Neural progenitor cell (in vitro differentiated cells): Measurements from ENCODE around the gene GPR173. TPM values are rescaled to one million over a fixed set of nuclear protein-coding genes. Genes with fewer than 3 reads are reported as not detected.

ENCODE experiments used
- DNase-seq: peaks from one replicate; pipeline ENCODE4 v3.0.0-alpha.2; 2016; ENCODE audit warnings: low spot score
- H2AFZ ChIP-seq: fragments of 200-600 bp; sonication (generic); replicated peaks from 2 replicates; pipeline ENCODE4 v1.6.1; 2016; ENCODE audit warnings: antibody characterized with exemption
- H3F3A ChIP-seq: fragments of 200-600 bp; sonication (generic); 2 replicates; pipeline ENCODE4 v1.6.1; 2016; ENCODE audit warnings: antibody characterized with exemption, low read depth
- H3K27ac ChIP-seq: fragments of 200-600 bp; sonication (generic); 2 replicates; pipeline ENCODE4 v1.5.1; 2016; ENCODE audit warnings: mild to moderate bottlenecking
- H3K27me3 ChIP-seq: fragments of 200-600 bp; sonication (generic); 2 replicates; pipeline ENCODE4 v1.6.1; 2016; ENCODE audit warnings: mild to moderate bottlenecking, moderate library complexity
- H3K36me3 ChIP-seq: fragments of 200-600 bp; sonication (generic); 2 replicates; pipeline ENCODE4 v1.5.1; 2016
- H3K4me1 ChIP-seq: fragments of 200-600 bp; sonication (generic); 2 replicates; pipeline ENCODE4 v1.6.1; 2016; ENCODE audit warnings: mixed run types
- H3K4me2 ChIP-seq: fragments of 200-600 bp; sonication (generic); 2 replicates; pipeline ENCODE4 v1.6.1; 2016
- H3K4me3 ChIP-seq: fragments of 200-600 bp; sonication (generic); 2 replicates; pipeline ENCODE4 v1.5.1; 2016
- H3K79me2 ChIP-seq: fragments of 200-600 bp; sonication (generic); 2 replicates; pipeline ENCODE4 v1.6.1; 2016; ENCODE audit warnings: low read depth
- H3K9ac ChIP-seq: fragments of 200-600 bp; sonication (generic); 2 replicates; pipeline ENCODE4 v1.6.1; 2016
- H3K9me3 ChIP-seq: fragments of 200-600 bp; sonication (generic); 2 replicates; pipeline ENCODE4 v1.5.1; 2016; ENCODE audit warnings: low read depth
- H4K20me1 ChIP-seq: fragments of 200-600 bp; sonication (generic); 2 replicates; pipeline ENCODE4 v1.6.1; 2016; ENCODE audit warnings: low read depth
- H3K27ac Mint-ChIP-seq: 3 replicates; pipeline ENCODE4 v1.8.0; 2021; ENCODE audit warnings: mixed read lengths
- H3K27me3 Mint-ChIP-seq: 2 replicates; pipeline ENCODE4 v1.8.0; 2022; ENCODE audit warnings: low read depth, mild to moderate bottlenecking, inconsistent platforms, moderate library complexity, mixed read lengths; ENCODE audit not compliant: insufficient read depth
- H3K36me3 Mint-ChIP-seq: 3 replicates; pipeline ENCODE4 v1.8.0; 2021; ENCODE audit warnings: mixed read lengths
- H3K4me1 Mint-ChIP-seq: 3 replicates; pipeline ENCODE4 v1.8.0; 2021; ENCODE audit warnings: mixed read lengths
- H3K4me3 Mint-ChIP-seq: 3 replicates; pipeline ENCODE4 v1.8.0; 2021; ENCODE audit warnings: mild to moderate bottlenecking, moderate library complexity, mixed read lengths
- H3K9me3 Mint-ChIP-seq: 3 replicates; pipeline ENCODE4 v1.8.0; 2020; ENCODE audit warnings: mixed read lengths
- CTCF ChIP-seq: fragments of 200-600 bp; sonication (generic); IDR thresholded peaks from 2 replicates; pipeline ENCODE4 v1.5.1; 2017; ENCODE audit warnings: antibody characterized with exemption, mild to moderate bottlenecking
- EZH2 ChIP-seq: fragments of 200-600 bp; sonication (generic); IDR thresholded peaks from 2 replicates; pipeline ENCODE4 v1.6.1; 2017; ENCODE audit warnings: antibody characterized with exemption, mild to moderate bottlenecking, moderate library complexity
- EZH2phosphoT487 ChIP-seq: fragments of 200-600 bp; sonication (generic); IDR thresholded peaks from 2 replicates; pipeline ENCODE4 v1.6.1; 2017; ENCODE audit warnings: antibody characterized with exemption
- total RNA-seq: library from RNA; depleted of rRNA; stranded (reverse); fragments of >200 nt; gene quantifications from 2 replicates; pipeline ENCODE4 v1.2.3, GENCODE V29; 2015; ENCODE audit warnings: low replicate concordance

Gene GPR173
- total RNA-seq, 1 donor from 2014 or later: 6.3 TPM

- Mint-ChIP-seq H3K9me3 (no peaks in the 10 kb centered on the region), H3K27ac (no peak overlapping the region)
These were observed 23.2 kb downstream of the GPR173 start for GRCh38 chrX:53071604-53072417.

GRCh38 chrX:53072418-53073114, 24.0 kb downstream of the GPR173 start:
- H3K27ac Mint-ChIP-seq: no peak overlapping the region
- TF ChIP-seq EZH2 (no peak), CTCF (no peak), EZH2phosphoT487 (no peak)
- no peaks in the 10 kb centered on the region for H3K9me3 Mint-ChIP-seq
- no peaks in the 10 kb centered on the region for H3K36me3 Mint-ChIP-seq
- H3K27me3 ChIP-seq: no peaks in the 10 kb centered on the region
- H3K4me2 ChIP-seq: peak overlapping the region; percentile 64
- no peak overlapping the region for H3K4me3 ChIP-seq
- DNase-seq: no peak
- H3K9me3 ChIP-seq: no peaks in the 10 kb centered on the region
- H3K4me1 Mint-ChIP-seq: peaks cover 2% of the 10 kb centered on the region
- no peaks in the 10 kb centered on the region for H3K27me3 Mint-ChIP-seq
- H3F3A ChIP-seq: peaks cover 26% of the 10 kb centered on the region
- peaks cover 3% of the 10 kb centered on the region for H3K4me1 ChIP-seq
- H2AFZ ChIP-seq: no peak overlapping the region
- no peaks in the 10 kb centered on the region for H3K36me3 ChIP-seq
- H3K4me3 Mint-ChIP-seq: no peak overlapping the region
- peaks cover 4% of the 10 kb centered on the region for H4K20me1 ChIP-seq
- no peak overlapping the region for H3K27ac ChIP-seq
- no peaks in the 10 kb centered on the region for H3K79me2 ChIP-seq
- no peak overlapping the region for H3K9ac ChIP-seq

More at GRCh38 chrX:53071604-53072417, 23.2 kb downstream of the GPR173 start:
- Histone ChIP-seq H3K27ac (no peak overlapping the region), H3K4me1 (peaks cover 3% of the 10 kb centered on the region), H2AFZ (no peak overlapping the region), H3K36me3 (no peaks in the 10 kb centered on the region), H3K4me2 (peak overlapping the region; percentile 64), H3K9ac (no peak overlapping the region), H3K79me2 (no peaks in the 10 kb centered on the region), H3K9me3 (no peaks in the 10 kb centered on the region), H3K4me3 (peak overlapping the region; percentile 28), H3F3A (peaks cover 26% of the 10 kb centered on the region), H3K27me3 (no peaks in the 10 kb centered on the region), H4K20me1 (peaks cover 4% of the 10 kb centered on the region)
- Mint-ChIP-seq H3K4me1 (peaks cover 2% of the 10 kb centered on the region), H3K36me3 (no peaks in the 10 kb centered on the region), H3K27me3 (no peaks in the 10 kb centered on the region), H3K4me3 (peak overlapping the region; percentile 52)
- no peak for TF ChIP-seq EZH2
- peak; percentile 66 for TF ChIP-seq CTCF
- TF ChIP-seq EZH2phosphoT487: no peak
- DNase-seq: peak; percentile 81

GRCh38 chrX:53073115-53073586, 24.6 kb downstream of the GPR173 start:
- Mint-ChIP-seq H3K9me3 (no peaks in the 10 kb centered on the region), H3K4me3 (peak overlapping the region; percentile 27)
- peaks cover 4% of the 10 kb centered on the region for H4K20me1 ChIP-seq

More at GRCh38 chrX:53073115-53073586, 24.6 kb downstream of the GPR173 start:
- Mint-ChIP-seq H3K27ac (no peak overlapping the region), H3K4me1 (peaks cover 2% of the 10 kb centered on the region), H3K36me3 (no peaks in the 10 kb centered on the region), H3K27me3 (peaks cover 2% of the 10 kb centered on the region)
- Histone ChIP-seq H3K79me2 (no peaks in the 10 kb centered on the region), H3K9ac (no peak overlapping the region), H3K4me1 (peaks cover 3% of the 10 kb centered on the region), H3K4me2 (peak overlapping the region; percentile 42), H3F3A (peaks cover 26% of the 10 kb centered on the region), H3K4me3 (no peak overlapping the region), H3K27ac (peak overlapping the region; percentile 74), H2AFZ (no peak overlapping the region), H3K27me3 (no peaks in the 10 kb centered on the region), H3K36me3 (no peaks in the 10 kb centered on the region), H3K9me3 (no peaks in the 10 kb centered on the region)
- TF ChIP-seq CTCF (no peak), EZH2phosphoT487 (no peak)
- DNase-seq: peak; percentile 47
